DOHH2 (cell line): ENCODE measurements around the gene GSTM5.

Source experiments
- H3F3A ChIP-seq: fragments of 200-600 bp; sonication (generic), shearing (Covaris generic); 2 replicates; pipeline ENCODE4 v1.6.0; 2016; ENCODE audit warnings: antibody characterized with exemption, mild to moderate bottlenecking; ENCODE audit not compliant: control insufficient read depth, insufficient read depth
- H3K27ac ChIP-seq: fragments of 200-600 bp; sonication (generic); 2 replicates; pipeline ENCODE4 v1.5.1; 2014; ENCODE audit warnings: low read depth, mild to moderate bottlenecking, low read length, moderate library complexity
- H3K27me3 ChIP-seq: fragments of 200-600 bp; sonication (generic); 2 replicates; pipeline ENCODE4 v1.6.1; 2014; ENCODE audit warnings: mild to moderate bottlenecking, low read length, mixed read lengths; ENCODE audit not compliant: control insufficient read depth
- H3K36me3 ChIP-seq: fragments of 200-600 bp; sonication (generic); 2 replicates; pipeline ENCODE4 v1.6.1; 2014; ENCODE audit warnings: mild to moderate bottlenecking, low read length, moderate library complexity, mixed read lengths; ENCODE audit not compliant: control insufficient read depth
- H3K4me1 ChIP-seq: fragments of 200-600 bp; sonication (generic); 2 replicates; pipeline ENCODE4 v1.6.1; 2014; ENCODE audit warnings: mild to moderate bottlenecking, low read length, mixed read lengths; ENCODE audit not compliant: control insufficient read depth
- H3K4me2 ChIP-seq: fragments of 200-600 bp; sonication (generic); 2 replicates; pipeline ENCODE4 v1.6.0; 2014; ENCODE audit warnings: mild to moderate bottlenecking, low read length, moderate library complexity
- H3K4me3 ChIP-seq: fragments of 200-600 bp; sonication (generic); 2 replicates; pipeline ENCODE4 v1.5.1; 2014; ENCODE audit warnings: mild to moderate bottlenecking, low read length, mixed read lengths
- H3K79me2 ChIP-seq: fragments of 200-600 bp; sonication (generic); 2 replicates; pipeline ENCODE4 v1.6.1; 2014; ENCODE audit warnings: mild to moderate bottlenecking, low read length, mixed read lengths; ENCODE audit not compliant: control insufficient read depth
- H3K9me2 ChIP-seq: fragments of 200-600 bp; sonication (generic); replicated peaks from 2 replicates; pipeline ENCODE4 v1.6.1; 2014; ENCODE audit warnings: mild to moderate bottlenecking, low read length, mixed read lengths; ENCODE audit not compliant: control insufficient read depth
- H3K9me3 ChIP-seq: fragments of 200-600 bp; sonication (generic); 2 replicates; pipeline ENCODE4 v1.6.1; 2014; ENCODE audit warnings: antibody characterized with exemption, low read length, mixed read lengths; ENCODE audit not compliant: control insufficient read depth, insufficient read depth
- H4K20me1 ChIP-seq: fragments of 200-600 bp; sonication (generic); 2 replicates; pipeline ENCODE4 v1.6.0; 2014; ENCODE audit warnings: low read depth, mild to moderate bottlenecking, antibody characterized with exemption, low read length, moderate library complexity; ENCODE audit not compliant: control insufficient read depth, insufficient read depth
- CTCF ChIP-seq: fragments of 200-600 bp; sonication (generic); IDR thresholded peaks from one replicate; pipeline ENCODE4 v1.5.1; 2014; ENCODE audit warnings: antibody characterized with exemption, mild to moderate bottlenecking, low read depth, low read length; ENCODE audit not compliant: poor library complexity, severe bottlenecking
- EZH2phosphoT487 ChIP-seq: fragments of 200-600 bp; sonication (generic); IDR thresholded peaks from 2 replicates; pipeline ENCODE4 v1.6.1; 2017; ENCODE audit warnings: borderline replicate concordance, mild to moderate bottlenecking, antibody characterized with exemption, low read length, moderate library complexity, mixed read lengths

Gene GSTM5

GRCh38 chr1:109728870-109729269 is 16.8 kb downstream of the GSTM5 start:
- Histone ChIP-seq H3K9me3 (no peaks in the 10 kb centered on the region), H3K4me2 (no peak overlapping the region), H3F3A (no peaks in the 10 kb centered on the region), H3K4me1 (no peaks in the 10 kb centered on the region), H3K79me2 (no peaks in the 10 kb centered on the region), H4K20me1 (no peaks in the 10 kb centered on the region), H3K27me3 (peaks cover 15% of the 10 kb centered on the region), H3K4me3 (no peak overlapping the region), H3K36me3 (no peaks in the 10 kb centered on the region), H3K9me2 (no peaks in the 10 kb centered on the region), H3K27ac (no peak overlapping the region)
- TF ChIP-seq CTCF (no peak), EZH2phosphoT487 (no peak)

- no peak overlapping the region for H3K4me2 ChIP-seq
- no peaks in the 10 kb centered on the region for H3K79me2 ChIP-seq
- no peaks in the 10 kb centered on the region for H3K9me3 ChIP-seq
- no peaks in the 10 kb centered on the region for H4K20me1 ChIP-seq
- peaks cover 15% of the 10 kb centered on the region for H3K27me3 ChIP-seq
- TF ChIP-seq CTCF (no peak), EZH2phosphoT487 (no peak)
- H3K4me3 ChIP-seq, result no peak overlapping the region
- no peaks in the 10 kb centered on the region for H3K9me2 ChIP-seq
- no peaks in the 10 kb centered on the region for H3K4me1 ChIP-seq
- H3K27ac ChIP-seq, result no peak overlapping the region
- H3K36me3 ChIP-seq, result no peaks in the 10 kb centered on the region
- H3F3A ChIP-seq, result no peaks in the 10 kb centered on the region
Measured at GRCh38 chr1:109730666-109731065, 18.6 kb downstream of the GSTM5 start.

GRCh38 chr1:109732390-109732881 is 20.4 kb downstream of the GSTM5 start:
- no peak overlapping the region for H3K4me3 ChIP-seq
- TF ChIP-seq EZH2phosphoT487, result no peak
- no peak for TF ChIP-seq CTCF
- H3K79me2 ChIP-seq, result no peaks in the 10 kb centered on the region

More at GRCh38 chr1:109732390-109732881, 20.4 kb downstream of the GSTM5 start:
- Histone ChIP-seq H3K36me3 (no peaks in the 10 kb centered on the region), H3K4me1 (no peaks in the 10 kb centered on the region), H3K4me2 (no peak overlapping the region), H3F3A (no peaks in the 10 kb centered on the region), H3K27ac (no peak overlapping the region), H4K20me1 (no peaks in the 10 kb centered on the region), H3K27me3 (peaks cover 16% of the 10 kb centered on the region), H3K9me3 (no peaks in the 10 kb centered on the region), H3K9me2 (no peaks in the 10 kb centered on the region)
